K562 (cell line): Measurements from ENCODE around the gene SDF4. TPM values are rescaled to one million over a fixed set of nuclear protein-coding genes. Genes with fewer than 3 reads are reported as not detected.

Source experiments
- ATAC-seq: fragments of 200-7000 bp; cut with Tn5 transposase; 3 replicates; pipeline ENCODE4 v1.9.1; 2020; ENCODE audit warnings: moderate library complexity
- BruUV-seq: library from RNA; stranded (reverse); fragments of 400-500 nt; replicated peaks from 2 replicates; lab custom pipeline; 2021; lab: Mats Ljungman, UMichigan
- CTCF ChIA-PET: fragments of 300-600 bp; formaldehyde crosslinking; extraction: SDS; loops from one replicate; lab custom pipeline; 2021; ENCODE audit warnings: low intra/inter-chr PET ratio; lab: Yijun Ruan, JAX
- POLR2A ChIA-PET: fragments of 300-600, 350-650 bp; sonication (Branson Sonifier 250); formaldehyde crosslinking; extraction: SDS; loops from one replicate; lab custom pipeline; 2021; ENCODE audit warnings: antibody characterized with exemption, inconsistent platforms; lab: Yijun Ruan, JAX
- DNase-seq, 4 experiments: peaks; one replicate each; pipeline versions ENCODE4 v3.0.0 to v3.0.0-alpha.2; 2011 to 2018; ENCODE audit warnings: low spot score in 3 of 4, mixed read lengths in 3 of 4; ENCODE audit errors: extremely low read depth in 1 of 4
- FAIRE-seq: peaks from 2 replicates; lab custom pipeline; 2011; peaks lifted over from hg19 to GRCh38; lab: Jason Lieb, UNC
- H2AFZ ChIP-seq: 2 replicates; pipeline ENCODE4 v1.6.0; 2011; ENCODE audit warnings: low read depth, low read length, control low read depth, inconsistent platforms
- H3K27ac ChIP-seq: fragments of 200-600 bp; 3 replicates; pipeline ENCODE4 v1.8.0; 2011; ENCODE audit warnings: low read depth, mild to moderate bottlenecking, control low read depth, inconsistent platforms, low read length, moderate library complexity, mixed read lengths; ENCODE audit errors: extremely low read depth
- H3K27me3 ChIP-seq, 2 experiments: fragments of 300-600 bp in 1 of 2; 2 replicates in 1 of 2; 3 replicates in 1 of 2; pipeline versions ENCODE4 v1.6.0 to v1.8.0; 2011; ENCODE audit warnings: inconsistent platforms in 2 of 2, low read length in 2 of 2, mild to moderate bottlenecking in 1 of 2, mixed read lengths in 1 of 2, moderate library complexity in 1 of 2; ENCODE audit not compliant: control insufficient read depth in 2 of 2, insufficient read depth in 2 of 2
- H3K36me3 ChIP-seq: fragments of 300-600 bp; 3 replicates; pipeline ENCODE4 v1.8.0; 2011; ENCODE audit warnings: mild to moderate bottlenecking, low read length, inconsistent platforms; ENCODE audit not compliant: control insufficient read depth, insufficient read depth
- H3K4me1 ChIP-seq, 2 experiments: fragments of 200-600 bp in 1 of 2; replicated peaks in 1 of 2; 2 replicates in 1 of 2; 3 replicates in 1 of 2; pipeline versions ENCODE4 v1.5.1 to v1.8.0; 2011; ENCODE audit warnings: inconsistent platforms in 2 of 2, low read length in 2 of 2, mild to moderate bottlenecking in 1 of 2, mixed read lengths in 1 of 2, moderate library complexity in 1 of 2; ENCODE audit not compliant: control insufficient read depth in 2 of 2, insufficient read depth in 2 of 2
- H3K4me2 ChIP-seq: 2 replicates; pipeline ENCODE4 v1.6.1; 2011; ENCODE audit warnings: low read length, control low read depth, inconsistent platforms, mixed read lengths; ENCODE audit not compliant: insufficient read depth
- H3K4me3 ChIP-seq: fragments of 200-600 bp; sonication (generic), shearing (Covaris generic); 2 replicates; pipeline ENCODE4 v1.5.1; 2016; ENCODE audit warnings: control low read depth, inconsistent platforms
- H3K79me2 ChIP-seq: fragments of 200-600 bp; 3 replicates; pipeline ENCODE4 v1.8.0; 2011; ENCODE audit warnings: low read length, inconsistent platforms; ENCODE audit not compliant: control insufficient read depth, insufficient read depth
- H3K9ac ChIP-seq, 2 experiments: 2 replicates each; pipeline versions ENCODE4 v1.6.0 to v1.6.1; 2011; ENCODE audit warnings: low read depth in 2 of 2, low read length in 2 of 2, control low read depth in 1 of 2, inconsistent platforms in 1 of 2, mild to moderate bottlenecking in 1 of 2, mixed read lengths in 1 of 2; ENCODE audit not compliant: insufficient read depth in 1 of 2
- H3K9me1 ChIP-seq: one replicate; pipeline ENCODE4 v1.6.0; 2011; ENCODE audit warnings: inconsistent platforms, mild to moderate bottlenecking, low read length, moderate library complexity; ENCODE audit not compliant: control insufficient read depth, insufficient read depth
- H3K9me3 ChIP-seq: replicated peaks from 2 replicates; pipeline ENCODE4 v1.5.1; 2011; ENCODE audit warnings: low read depth, low read length, inconsistent platforms; ENCODE audit not compliant: control insufficient read depth, insufficient read depth
- H4K20me1 ChIP-seq: replicated peaks from 2 replicates; pipeline ENCODE4 v1.6.1; 2011; ENCODE audit warnings: low read length, inconsistent platforms, mixed read lengths; ENCODE audit not compliant: control insufficient read depth, insufficient read depth
- ARID2 ChIP-seq: fragments of 450-650 bp; IDR thresholded peaks from 2 replicates; pipeline ENCODE4 v1.6.1; 2017; ENCODE audit warnings: antibody characterized with exemption, mild to moderate bottlenecking
- ATF7 ChIP-seq: fragments of 450-650 bp; IDR thresholded peaks from 2 replicates; pipeline ENCODE4 v1.7.1; 2014; ENCODE audit warnings: mild to moderate bottlenecking, moderate library complexity
- CHD1 ChIP-seq: fragments of 200-600 bp; sonication (generic); IDR thresholded peaks from one replicate; pipeline ENCODE4 v1.6.1; 2012; ENCODE audit warnings: mild to moderate bottlenecking, moderate library complexity, low read length, inconsistent platforms
- FOXA3 ChIP-seq, 2 experiments: fragments of 450-650 bp in 1 of 2; sonication (generic) in 1 of 2; formaldehyde crosslinking; IDR thresholded peaks in 1 of 2; conservative IDR thresholded peaks in 1 of 2; 2 replicates each; pipeline versions ENCODE4 v1.4.0 to v1.8.0; 2020 to 2022; ENCODE audit warnings: mild to moderate bottlenecking in 2 of 2, missing genetic modification reagents in 1 of 2
- HMG20B ChIP-seq: fragments of 250-450 bp; sonication (Bioruptor Pico); IDR thresholded peaks from 2 replicates; pipeline ENCODE4 v1.5.0; 2021; ENCODE audit warnings: mild to moderate bottlenecking
- PYGO2 ChIP-seq: fragments of 450-650 bp; IDR thresholded peaks from 2 replicates; pipeline ENCODE4 v1.6.1; 2016; ENCODE audit warnings: mild to moderate bottlenecking, missing genetic modification characterization, moderate library complexity, missing compliant biosample characterization
- RFX5 ChIP-seq: IDR thresholded peaks from 2 replicates; pipeline ENCODE4 v1.6.1; 2011; ENCODE audit warnings: low read depth, mild to moderate bottlenecking, improper control_type of control experiment, low read length
- SMARCA4 ChIP-seq: fragments of 450-650 bp; IDR thresholded peaks from 2 replicates; pipeline ENCODE4 v1.6.1; 2016
- TAF1 ChIP-seq: IDR thresholded peaks from 2 replicates; pipeline ENCODE4 v1.6.1; 2011; ENCODE audit warnings: mild to moderate bottlenecking, low read length, moderate library complexity; ENCODE audit not compliant: insufficient read depth, control insufficient read depth, severe bottlenecking; ENCODE audit errors: extremely low read depth
- WGBS: fragments of 100-300 bp; shearing (Covaris generic); methylation state at CpG from one replicate; pipeline ENCODE4 v1.1.6; 2016; ENCODE audit warnings: low coverage, mixed read lengths; ENCODE audit not compliant: insufficient coverage; ENCODE audit errors: missing lambda C conversion rate; 5-methylcytosine and 5-hydroxymethylcytosine counted together
- in situ Hi-C: fragments of 300-500 bp; cut with MboI; formaldehyde crosslinking; loops from 4 replicates; pipeline ENCODE4 v1.15.0; 2018; ENCODE audit warnings: inconsistent platforms, mixed read lengths
- intact Hi-C: fragments of 100-400 bp; cut with micrococcal nuclease; formaldehyde crosslinking; loops from 2 replicates; pipeline ENCODE4 v1.14.2; 2022
- polyA plus RNA-seq, 8 experiments: library from polyadenylated mRNA; depleted of rRNA in 4 of 8; stranded (reverse) in 5 of 8; unstranded in 3 of 8; fragments of >200 nt; fragmentation: Nextera tagmentation in 2 of 8; fragmentation: Illumina TruSeq in 1 of 8; extraction: Ambion mirVana in 2 of 8; extraction: Trizol in 1 of 8; gene quantifications; 2 replicates each; pipeline versions ENCODE4 v1.2.1 to v1.2.3, GENCODE V29; 2011 to 2014; ENCODE audit warnings: inconsistent platforms in 1 of 8, missing spikeins in 1 of 8
- total RNA-seq, 7 experiments: library from RNA; depleted of rRNA in 6 of 7; stranded (reverse); fragments of >200 nt in 6 of 7; fragmentation: Illumina TruSeq in 2 of 7; extraction: Trizol in 2 of 7; gene quantifications; 2 replicates each; pipeline versions ENCODE4 v1.2.1 to v1.2.3, GENCODE V29; 2011 to 2021; ENCODE audit warnings: low replicate concordance in 1 of 7
- TF ChIP-seq, protein P1 (sequence below): fragments of 450-650 bp; IDR thresholded peaks from 2 replicates; pipeline ENCODE4 v1.6.1; 2016; ENCODE audit warnings: mild to moderate bottlenecking
- TF ChIP-seq, protein P2 (sequence below): fragments of 200-800 bp; sonication (Bioruptor generic); IDR thresholded peaks from 2 replicates; pipeline ENCODE4 v1.6.1; 2016; ENCODE audit warnings: missing genetic modification characterization, missing compliant biosample characterization
- TF ChIP-seq, protein P3 (sequence below), 2 experiments: fragments of 450-650 bp; IDR thresholded peaks; 2 replicates each; pipeline ENCODE4 v1.6.1; 2016

SDF4 gene
- total and polyA plus RNA-seq, 9 of the 15 experiments (the other 6 are each of a cell fraction or from before 2014, with no cell fraction given), result 0.35 to 160 (median 65.2) TPM

DNA sequence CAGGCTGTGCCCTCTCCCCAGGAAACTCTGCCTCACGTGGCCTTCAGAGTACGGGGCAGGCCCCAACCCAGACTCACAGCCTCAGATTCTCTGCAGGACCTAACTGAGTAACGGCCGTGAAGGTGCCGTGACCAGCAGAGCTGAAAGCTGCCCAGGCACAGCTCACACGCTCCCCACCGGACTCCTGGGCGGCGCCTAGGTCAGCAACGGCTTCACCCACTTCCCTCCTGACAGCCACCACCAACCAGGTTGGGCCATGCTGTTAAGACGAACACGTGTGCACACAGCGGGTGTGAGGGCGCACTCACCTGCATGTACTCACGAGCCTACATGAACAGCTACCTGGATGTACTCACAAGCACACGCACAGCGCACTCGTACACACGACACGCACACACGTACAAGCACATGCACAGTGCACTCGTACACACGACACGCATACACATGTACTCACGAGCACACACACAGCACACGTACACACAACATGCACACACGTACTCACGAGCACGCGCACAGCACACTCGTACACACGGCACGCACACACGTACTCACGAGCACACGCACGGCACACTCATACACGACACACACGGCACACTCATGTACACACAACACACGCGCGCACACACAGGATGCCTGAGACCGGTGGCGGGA is 9.1 kb downstream of the SDF4 start:
- intact Hi-C loops, result no loop called here
- H3K79me2 ChIP-seq, result peaks cover 37% of the 10 kb centered on the region
- H3K4me2 ChIP-seq, result no peak overlapping the region
- DNase-seq (no peak), ATAC-seq (no peak; the same call in 2 of the 3 replicates), FAIRE-seq (peak; percentile 48)
- POLR2A ChIA-PET, result interaction anchor here (0.8 to 1.0 kb wide), 2 partner anchors 18 to 39 kb away, joined by 4 read pairs; no protein-coding TSS in a partner anchor
- WGBS, result 94% methylated on average over 38 of the region's 44 CpGs
- peak overlapping the region in 1 of 2 experiments; percentile 18; a peak in 1 of 4 replicates for H3K9ac ChIP-seq
- no peaks in the 10 kb centered on the region for H3K9me3 ChIP-seq
- peaks cover 9% of the 10 kb centered on the region; the same call in 1 of the 2 replicates for H4K20me1 ChIP-seq
- no peaks in the 10 kb centered on the region for H3K27me3 ChIP-seq
- H3K9me1 ChIP-seq, result no peaks in the 10 kb centered on the region
- no TSS peak for BruUV-seq
- CTCF ChIA-PET, result no interaction called here
- H2AFZ ChIP-seq, result no peak overlapping the region
- H3K4me1 ChIP-seq, result peaks cover 0 to 61% of the 10 kb centered on the region in 2 experiments; a peak in 1 of 5 replicates
- no peak overlapping the region; the same call in 2 of the 3 replicates for H3K27ac ChIP-seq
- peaks cover 97% of the 10 kb centered on the region; the same call in 2 of the 3 replicates for H3K36me3 ChIP-seq
- in situ Hi-C loops, result no loop called here
- no peak overlapping the region for H3K4me3 ChIP-seq
- TF ChIP-seq, protein P1, sequence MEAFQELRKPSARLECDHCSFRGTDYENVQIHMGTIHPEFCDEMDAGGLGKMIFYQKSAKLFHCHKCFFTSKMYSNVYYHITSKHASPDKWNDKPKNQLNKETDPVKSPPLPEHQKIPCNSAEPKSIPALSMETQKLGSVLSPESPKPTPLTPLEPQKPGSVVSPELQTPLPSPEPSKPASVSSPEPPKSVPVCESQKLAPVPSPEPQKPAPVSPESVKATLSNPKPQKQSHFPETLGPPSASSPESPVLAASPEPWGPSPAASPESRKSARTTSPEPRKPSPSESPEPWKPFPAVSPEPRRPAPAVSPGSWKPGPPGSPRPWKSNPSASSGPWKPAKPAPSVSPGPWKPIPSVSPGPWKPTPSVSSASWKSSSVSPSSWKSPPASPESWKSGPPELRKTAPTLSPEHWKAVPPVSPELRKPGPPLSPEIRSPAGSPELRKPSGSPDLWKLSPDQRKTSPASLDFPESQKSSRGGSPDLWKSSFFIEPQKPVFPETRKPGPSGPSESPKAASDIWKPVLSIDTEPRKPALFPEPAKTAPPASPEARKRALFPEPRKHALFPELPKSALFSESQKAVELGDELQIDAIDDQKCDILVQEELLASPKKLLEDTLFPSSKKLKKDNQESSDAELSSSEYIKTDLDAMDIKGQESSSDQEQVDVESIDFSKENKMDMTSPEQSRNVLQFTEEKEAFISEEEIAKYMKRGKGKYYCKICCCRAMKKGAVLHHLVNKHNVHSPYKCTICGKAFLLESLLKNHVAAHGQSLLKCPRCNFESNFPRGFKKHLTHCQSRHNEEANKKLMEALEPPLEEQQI, result no peak
- no peak for TF ChIP-seq PYGO2 (tag)
- no peak for TF ChIP-seq CHD1
- TF ChIP-seq, protein P2, sequence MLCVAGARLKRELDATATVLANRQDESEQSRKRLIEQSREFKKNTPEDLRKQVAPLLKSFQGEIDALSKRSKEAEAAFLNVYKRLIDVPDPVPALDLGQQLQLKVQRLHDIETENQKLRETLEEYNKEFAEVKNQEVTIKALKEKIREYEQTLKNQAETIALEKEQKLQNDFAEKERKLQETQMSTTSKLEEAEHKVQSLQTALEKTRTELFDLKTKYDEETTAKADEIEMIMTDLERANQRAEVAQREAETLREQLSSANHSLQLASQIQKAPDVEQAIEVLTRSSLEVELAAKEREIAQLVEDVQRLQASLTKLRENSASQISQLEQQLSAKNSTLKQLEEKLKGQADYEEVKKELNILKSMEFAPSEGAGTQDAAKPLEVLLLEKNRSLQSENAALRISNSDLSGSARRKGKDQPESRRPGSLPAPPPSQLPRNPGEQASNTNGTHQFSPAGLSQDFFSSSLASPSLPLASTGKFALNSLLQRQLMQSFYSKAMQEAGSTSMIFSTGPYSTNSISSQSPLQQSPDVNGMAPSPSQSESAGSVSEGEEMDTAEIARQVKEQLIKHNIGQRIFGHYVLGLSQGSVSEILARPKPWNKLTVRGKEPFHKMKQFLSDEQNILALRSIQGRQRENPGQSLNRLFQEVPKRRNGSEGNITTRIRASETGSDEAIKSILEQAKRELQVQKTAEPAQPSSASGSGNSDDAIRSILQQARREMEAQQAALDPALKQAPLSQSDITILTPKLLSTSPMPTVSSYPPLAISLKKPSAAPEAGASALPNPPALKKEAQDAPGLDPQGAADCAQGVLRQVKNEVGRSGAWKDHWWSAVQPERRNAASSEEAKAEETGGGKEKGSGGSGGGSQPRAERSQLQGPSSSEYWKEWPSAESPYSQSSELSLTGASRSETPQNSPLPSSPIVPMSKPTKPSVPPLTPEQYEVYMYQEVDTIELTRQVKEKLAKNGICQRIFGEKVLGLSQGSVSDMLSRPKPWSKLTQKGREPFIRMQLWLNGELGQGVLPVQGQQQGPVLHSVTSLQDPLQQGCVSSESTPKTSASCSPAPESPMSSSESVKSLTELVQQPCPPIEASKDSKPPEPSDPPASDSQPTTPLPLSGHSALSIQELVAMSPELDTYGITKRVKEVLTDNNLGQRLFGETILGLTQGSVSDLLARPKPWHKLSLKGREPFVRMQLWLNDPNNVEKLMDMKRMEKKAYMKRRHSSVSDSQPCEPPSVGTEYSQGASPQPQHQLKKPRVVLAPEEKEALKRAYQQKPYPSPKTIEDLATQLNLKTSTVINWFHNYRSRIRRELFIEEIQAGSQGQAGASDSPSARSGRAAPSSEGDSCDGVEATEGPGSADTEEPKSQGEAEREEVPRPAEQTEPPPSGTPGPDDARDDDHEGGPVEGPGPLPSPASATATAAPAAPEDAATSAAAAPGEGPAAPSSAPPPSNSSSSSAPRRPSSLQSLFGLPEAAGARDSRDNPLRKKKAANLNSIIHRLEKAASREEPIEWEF (CRISPR knock-in tag), result no peak
- no peak for TF ChIP-seq RFX5
- TF ChIP-seq FOXA3 (CRISPR knock-in tag; conservative IDR thresholded peaks at IDR 0.05 in 1 of 2, IDR thresholded peaks at IDR 0.05 in 1 of 2), result no peak
- TF ChIP-seq SMARCA4, result no peak
- TF ChIP-seq, protein P3, sequence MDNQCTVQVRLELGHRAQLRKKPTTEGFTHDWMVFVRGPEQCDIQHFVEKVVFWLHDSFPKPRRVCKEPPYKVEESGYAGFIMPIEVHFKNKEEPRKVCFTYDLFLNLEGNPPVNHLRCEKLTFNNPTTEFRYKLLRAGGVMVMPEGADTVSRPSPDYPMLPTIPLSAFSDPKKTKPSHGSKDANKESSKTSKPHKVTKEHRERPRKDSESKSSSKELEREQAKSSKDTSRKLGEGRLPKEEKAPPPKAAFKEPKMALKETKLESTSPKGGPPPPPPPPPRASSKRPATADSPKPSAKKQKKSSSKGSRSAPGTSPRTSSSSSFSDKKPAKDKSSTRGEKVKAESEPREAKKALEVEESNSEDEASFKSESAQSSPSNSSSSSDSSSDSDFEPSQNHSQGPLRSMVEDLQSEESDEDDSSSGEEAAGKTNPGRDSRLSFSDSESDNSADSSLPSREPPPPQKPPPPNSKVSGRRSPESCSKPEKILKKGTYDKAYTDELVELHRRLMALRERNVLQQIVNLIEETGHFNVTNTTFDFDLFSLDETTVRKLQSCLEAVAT (IDR thresholded peaks at IDR 0.05), result 0 out of 4 replicates have a peak, but pooled peaks of 1 of the 2 experiments have one; percentile 44
- TF ChIP-seq ATF7, result no peak
- peak; percentile 37; the same call in 1 of the 2 replicates for TF ChIP-seq ARID2
- no peak for TF ChIP-seq TAF1
- no peak for TF ChIP-seq HMG20B (CRISPR knock-in tag)
